Measurements from ENCODE around the gene FYCO1. TPM values are rescaled to one million over a fixed set of nuclear protein-coding genes. Genes with fewer than 3 reads are reported as not detected.
A peak's percentile ranks its signal among the peaks of the same experiment; 100 is the strongest.

The FYCO1 gene
- polyA plus RNA-seq, 3 donors: 0.59 to 5.0 (median 1.3) TPM

DNA sequence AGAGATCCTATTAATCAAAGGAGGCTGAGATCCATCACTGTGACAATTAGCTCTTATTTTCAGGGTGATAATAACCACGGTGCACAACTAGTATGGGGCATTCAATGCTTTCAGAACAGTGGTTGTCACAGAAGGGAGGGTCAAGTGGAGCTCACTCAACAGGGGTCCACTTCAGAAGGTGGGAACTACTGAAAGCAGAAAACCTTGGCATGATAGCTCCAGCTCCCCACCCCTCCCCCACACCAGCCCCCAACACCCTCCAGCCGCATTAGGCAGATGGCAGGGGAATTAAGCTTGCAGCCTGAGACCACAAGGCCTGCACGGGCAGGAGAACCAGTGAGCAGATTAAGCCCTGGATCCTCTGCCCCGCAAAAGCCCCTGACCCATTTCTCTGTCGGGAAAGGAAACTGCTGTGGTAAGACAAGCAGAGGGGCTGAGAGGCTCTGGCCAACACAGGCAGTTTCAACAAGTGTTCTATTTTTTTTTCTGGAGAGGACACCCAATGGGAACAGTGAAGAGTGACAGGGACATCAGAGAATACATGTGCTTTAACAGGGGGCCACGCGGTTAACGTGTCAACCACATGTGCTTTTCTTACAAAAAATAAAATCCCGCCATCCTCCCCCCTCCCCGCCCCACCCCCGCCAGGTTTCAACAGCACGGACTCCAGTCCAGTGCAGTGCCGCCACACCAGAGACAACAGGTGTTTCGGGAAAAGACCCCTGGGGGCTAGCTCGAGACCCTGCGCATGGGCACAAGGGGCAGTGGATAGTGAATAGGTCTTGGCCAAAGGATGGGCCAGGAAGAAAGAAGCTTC is 997 bp downstream of the FYCO1 start:
- H3K4me1 Mint-ChIP-seq: peaks cover 56% of the 10 kb centered on the region
- Histone ChIP-seq H3K36me3 (replicated peaks in 1 of 2; ENCODE audit: control insufficient read depth in 1 of 2, insufficient read depth in 2 of 2, low read length in 2 of 2) (no peaks in the 10 kb centered on the region), H2AFZ (ENCODE audit: insufficient read depth, low read depth, low read length, poor library complexity, severe bottlenecking) (peak overlapping the region; percentile 90), H3K27ac (ENCODE audit: low read depth in 1 of 2, low read length in 2 of 2) (peak overlapping the region; percentile 92 to 93), H3K9ac (ENCODE audit: insufficient read depth, low read length, poor library complexity, severe bottlenecking) (peak overlapping the region; percentile 99), H3K9me3 (replicated peaks in 1 of 2; ENCODE audit: control insufficient read depth in 1 of 2, insufficient read depth in 1 of 2, low read length in 2 of 2) (no peaks in the 10 kb centered on the region), H3K4me3 (replicated peaks in 1 of 3; ENCODE audit: low read depth in 2 of 3, low read length in 3 of 3) (peak overlapping the region; percentile 79 to 97 (median 85)), H4K20me1 (ENCODE audit: insufficient read depth, low read length) (peaks cover 30% of the 10 kb centered on the region), H3K27me3 (ENCODE audit: control insufficient read depth in 2 of 2, insufficient read depth in 2 of 2, low read length in 2 of 2) (no peaks in the 10 kb centered on the region), H3K4me2 (replicated peaks; ENCODE audit: extremely low read depth, low read length, poor library complexity, severe bottlenecking) (peak overlapping the region; percentile 76), H3K4me1 (ENCODE audit: control insufficient read depth in 1 of 2, insufficient read depth in 2 of 2, low read length in 2 of 2) (peaks cover 46 to 52% of the 10 kb centered on the region in 2 donors), H3K79me2 (ENCODE audit: insufficient read depth, low read length) (peaks cover 44% of the 10 kb centered on the region)
- 0% methylated on average over 2 of the region's 16 CpGs for WGBS (ENCODE audit: insufficient coverage)
- DNase-seq: no peak
- TF ChIP-seq, protein P1, sequence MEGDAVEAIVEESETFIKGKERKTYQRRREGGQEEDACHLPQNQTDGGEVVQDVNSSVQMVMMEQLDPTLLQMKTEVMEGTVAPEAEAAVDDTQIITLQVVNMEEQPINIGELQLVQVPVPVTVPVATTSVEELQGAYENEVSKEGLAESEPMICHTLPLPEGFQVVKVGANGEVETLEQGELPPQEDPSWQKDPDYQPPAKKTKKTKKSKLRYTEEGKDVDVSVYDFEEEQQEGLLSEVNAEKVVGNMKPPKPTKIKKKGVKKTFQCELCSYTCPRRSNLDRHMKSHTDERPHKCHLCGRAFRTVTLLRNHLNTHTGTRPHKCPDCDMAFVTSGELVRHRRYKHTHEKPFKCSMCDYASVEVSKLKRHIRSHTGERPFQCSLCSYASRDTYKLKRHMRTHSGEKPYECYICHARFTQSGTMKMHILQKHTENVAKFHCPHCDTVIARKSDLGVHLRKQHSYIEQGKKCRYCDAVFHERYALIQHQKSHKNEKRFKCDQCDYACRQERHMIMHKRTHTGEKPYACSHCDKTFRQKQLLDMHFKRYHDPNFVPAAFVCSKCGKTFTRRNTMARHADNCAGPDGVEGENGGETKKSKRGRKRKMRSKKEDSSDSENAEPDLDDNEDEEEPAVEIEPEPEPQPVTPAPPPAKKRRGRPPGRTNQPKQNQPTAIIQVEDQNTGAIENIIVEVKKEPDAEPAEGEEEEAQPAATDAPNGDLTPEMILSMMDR (IDR thresholded peaks at IDR 0.05): no peak
- H3K36me3 Mint-ChIP-seq: peaks cover 17% of the 10 kb centered on the region in 2 donors
- H3K27me3 Mint-ChIP-seq (ENCODE audit: low read depth in 3 of 3): peaks cover 0 to 3% (median 0%) of the 10 kb centered on the region in 3 donors
- peak overlapping the region; percentile 89 to 96 (median 93) for H3K27ac Mint-ChIP-seq
- H3K9me3 Mint-ChIP-seq: no peaks in the 10 kb centered on the region
- peak overlapping the region; percentile 81 to 95 for H3K4me3 Mint-ChIP-seq
- intact Hi-C loops (cut with micrococcal nuclease): no loop called here

DNA sequence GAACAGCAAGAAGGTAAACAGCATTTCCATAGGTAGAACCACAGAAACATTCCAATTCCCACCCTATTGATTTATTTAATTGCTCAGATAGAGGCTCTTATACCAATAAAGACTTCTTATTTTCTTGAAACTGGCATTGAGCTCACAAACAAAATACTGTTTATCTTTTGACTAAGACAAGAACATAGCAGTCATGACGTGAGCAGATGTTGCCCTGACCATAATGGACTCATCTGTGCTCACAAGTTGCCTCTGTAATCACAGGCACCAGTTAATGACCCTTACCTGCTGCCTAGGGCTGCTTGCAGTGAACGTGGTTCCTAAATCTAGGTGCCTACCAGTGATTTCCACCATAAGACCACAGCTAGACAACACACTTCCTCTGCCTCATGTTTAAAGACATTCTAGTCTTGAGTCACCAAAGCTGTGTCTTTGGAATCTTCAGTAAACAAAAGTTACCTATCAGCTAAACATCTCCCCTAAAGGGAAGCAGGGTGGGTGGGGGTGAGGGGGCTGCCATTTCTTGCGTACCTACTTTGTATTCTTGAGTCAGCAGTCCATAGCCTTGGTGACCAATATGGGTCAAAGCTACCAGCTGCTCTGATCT is 2.1 kb downstream of the FYCO1 start:
- H3K79me2 ChIP-seq (ENCODE audit: insufficient read depth, low read length): peaks cover 56% of the 10 kb centered on the region
- intact Hi-C loops (cut with micrococcal nuclease): no loop called here
- H3K4me1 ChIP-seq (ENCODE audit: control insufficient read depth in 1 of 2, insufficient read depth in 2 of 2, low read length in 2 of 2): peaks cover 47 to 63% of the 10 kb centered on the region in 2 donors
- no peaks in the 10 kb centered on the region for H3K36me3 ChIP-seq (replicated peaks in 1 of 2; ENCODE audit: control insufficient read depth in 1 of 2, insufficient read depth in 2 of 2, low read length in 2 of 2)
- WGBS (ENCODE audit: insufficient coverage): 45% methylated on average over 2 of the region's 3 CpGs
- H2AFZ ChIP-seq (ENCODE audit: insufficient read depth, low read depth, low read length, poor library complexity, severe bottlenecking): no peak overlapping the region
- no peaks in the 10 kb centered on the region for H3K9me3 Mint-ChIP-seq
- no peaks in the 10 kb centered on the region for H3K9me3 ChIP-seq (replicated peaks in 1 of 2; ENCODE audit: control insufficient read depth in 1 of 2, insufficient read depth in 1 of 2, low read length in 2 of 2)
- peaks cover 67% of the 10 kb centered on the region for H3K4me1 Mint-ChIP-seq
- no peaks in the 10 kb centered on the region for H3K27me3 ChIP-seq (ENCODE audit: control insufficient read depth in 2 of 2, insufficient read depth in 2 of 2, low read length in 2 of 2)
- peak overlapping the region in 4 of 7 donors; percentile 18 to 38 (median 30) for H3K27ac Mint-ChIP-seq
- H3K9ac ChIP-seq (ENCODE audit: insufficient read depth, low read length, poor library complexity, severe bottlenecking): no peak overlapping the region
- peak overlapping the region in 1 of 3 experiments; percentile 1 for H3K4me3 ChIP-seq (replicated peaks in 1 of 3; ENCODE audit: low read depth in 2 of 3, low read length in 3 of 3)
- peaks cover 0 to 5% (median 0%) of the 10 kb centered on the region in 3 donors for H3K27me3 Mint-ChIP-seq (ENCODE audit: low read depth in 3 of 3)
- H3K4me3 Mint-ChIP-seq: no peak overlapping the region
- no peak overlapping the region for H3K27ac ChIP-seq (ENCODE audit: low read depth in 1 of 2, low read length in 2 of 2)
- TF ChIP-seq, protein P1 (IDR thresholded peaks at IDR 0.05): no peak
- H3K4me2 ChIP-seq (replicated peaks; ENCODE audit: extremely low read depth, low read length, poor library complexity, severe bottlenecking): no peak overlapping the region
- DNase-seq: peak in 2 of 3 donors; percentile 20 to 30
- peaks cover 20% of the 10 kb centered on the region in 2 donors for H3K36me3 Mint-ChIP-seq
- H4K20me1 ChIP-seq (ENCODE audit: insufficient read depth, low read length): peaks cover 41% of the 10 kb centered on the region
